HG03175 (cell line): ENCODE measurements around the gene PLEKHG3.

Experiments
- ATAC-seq: cut with Tn5 transposase; IDR thresholded peaks from one replicate; pipeline ENCODE4 v1.9.1; 2021; ENCODE audit warnings: mild to moderate bottlenecking, moderate library complexity; ENCODE audit not compliant: unreplicated experiment

PLEKHG3 gene

GRCh38 chr14:64777461-64777860 lies 73.2 kb downstream of the PLEKHG3 start:
- ATAC-seq: no peak

GRCh38 chr14:64778104-64778754 lies 74.0 kb downstream of the PLEKHG3 start:
- no peak for ATAC-seq

- no peak for ATAC-seq
Observed at GRCh38 chr14:64779472-64779871, 75.2 kb downstream of the PLEKHG3 start.

DNA sequence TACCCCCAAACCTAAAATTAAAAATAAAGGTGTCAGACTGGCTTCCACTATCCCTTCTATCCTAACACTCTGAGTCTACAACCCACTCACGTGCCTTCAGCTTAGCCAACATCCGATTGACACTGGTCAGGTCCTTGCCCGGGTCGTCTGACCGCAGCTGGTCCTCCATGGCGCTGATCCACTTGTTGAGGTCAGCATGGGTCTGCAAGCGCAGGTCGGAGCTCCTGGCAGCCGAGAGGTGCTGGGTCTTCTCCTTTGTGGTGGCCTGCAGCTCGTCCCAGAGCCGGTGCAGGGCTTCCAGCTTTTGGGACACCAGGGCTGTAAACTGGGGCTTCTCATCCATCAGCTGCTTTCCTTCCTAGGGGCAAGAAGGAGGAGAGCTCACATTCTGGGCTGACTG lies 78.0 kb downstream of the PLEKHG3 start:
- ATAC-seq: no peak

DNA sequence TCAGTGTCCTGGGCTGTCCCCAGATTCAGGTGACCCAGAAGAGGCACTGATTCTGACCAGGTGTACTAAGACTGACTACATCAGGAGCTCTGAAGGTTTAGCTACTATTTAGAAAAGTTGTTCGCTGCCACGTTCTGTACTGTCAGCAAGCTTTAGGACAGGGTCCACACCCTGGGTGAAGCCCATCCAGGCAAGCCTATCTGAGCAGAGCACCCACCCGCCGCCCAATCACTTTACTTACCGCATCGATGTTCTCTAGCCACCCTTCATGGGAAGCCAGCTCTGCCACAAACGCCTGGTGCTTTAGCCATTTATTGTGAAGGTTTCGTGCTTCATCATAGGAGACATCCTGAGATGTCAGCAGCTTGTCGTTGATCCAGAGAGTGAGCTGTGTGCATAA lies 79.8 kb downstream of the PLEKHG3 start:
- no peak for ATAC-seq

GRCh38 chr14:64786296-64787149 lies 82.3 kb downstream of the PLEKHG3 start:
- ATAC-seq: no peak

- no peak for ATAC-seq
Observed at GRCh38 chr14:64787619-64788018, 83.4 kb downstream of the PLEKHG3 start.

DNA sequence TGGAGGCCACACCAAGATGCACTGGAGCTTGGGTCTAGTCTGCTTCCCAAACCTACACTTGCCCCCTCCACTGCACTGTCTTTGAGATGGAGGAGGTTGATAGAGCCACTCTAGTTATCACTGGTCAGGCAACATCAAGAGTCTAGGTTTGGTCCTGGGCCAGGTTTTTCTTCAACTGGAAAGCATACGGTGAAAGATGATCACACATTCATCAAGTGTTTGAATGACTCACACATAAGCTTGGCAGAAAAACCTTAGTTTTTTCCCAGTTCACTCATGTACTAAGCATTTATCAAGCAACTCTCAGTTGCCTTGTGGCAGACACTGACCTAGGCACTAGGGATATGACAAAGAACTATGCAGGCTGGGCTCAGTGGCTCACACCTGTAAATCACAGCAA lies 84.5 kb downstream of the PLEKHG3 start:
- no peak for ATAC-seq

DNA sequence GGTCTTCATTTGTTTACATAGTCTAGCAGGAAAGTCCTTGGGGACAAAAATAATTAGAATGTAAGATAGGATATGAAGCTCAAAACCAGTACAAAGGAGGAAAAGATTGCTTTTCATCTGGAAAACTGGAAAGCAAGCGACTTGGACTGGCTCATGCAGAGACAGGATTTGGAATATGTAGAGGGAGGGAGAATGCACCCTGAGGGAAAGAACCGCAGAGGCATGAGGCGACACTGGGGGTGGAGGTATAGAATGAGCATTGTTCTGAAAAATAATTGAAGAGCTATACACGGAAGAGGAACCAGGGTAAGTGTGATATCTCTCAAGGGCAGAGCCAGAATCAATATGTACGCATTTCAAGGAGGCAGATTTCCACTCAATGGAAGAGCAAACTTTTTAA lies 85.5 kb downstream of the PLEKHG3 start:
- no peak for ATAC-seq

GRCh38 chr14:64790478-64790877 lies 86.3 kb downstream of the PLEKHG3 start:
- no peak for ATAC-seq

DNA sequence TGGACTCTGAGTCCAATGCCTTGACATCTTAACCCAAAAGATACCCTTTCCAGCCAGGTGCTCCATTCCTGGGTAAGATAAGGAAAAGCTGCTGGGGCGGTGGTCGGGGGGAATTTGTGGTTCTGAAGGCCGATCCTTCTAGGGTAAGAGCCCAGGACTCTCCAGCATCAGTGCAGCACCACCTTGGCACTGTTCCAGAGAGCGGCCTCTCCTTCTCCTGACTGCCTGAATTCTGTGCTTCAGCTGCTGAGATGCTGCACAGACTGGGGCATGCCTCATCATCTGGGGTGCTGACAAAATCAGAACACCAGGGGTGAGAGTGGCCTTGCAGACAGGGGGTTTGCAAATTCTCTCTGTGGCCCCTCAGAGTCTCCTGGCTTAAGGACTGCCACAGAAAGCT lies 88.0 kb downstream of the PLEKHG3 start:
- no peak for ATAC-seq

GRCh38 chr14:64792871-64793560 lies 88.8 kb downstream of the PLEKHG3 start:
- no peak for ATAC-seq

GRCh38 chr14:64795211-64795610 lies 91.0 kb downstream of the PLEKHG3 start:
- ATAC-seq: no peak

- ATAC-seq: no peak
Observed at GRCh38 chr14:64795921-64796320, 91.7 kb downstream of the PLEKHG3 start.

GRCh38 chr14:64796369-64796768 lies 92.1 kb downstream of the PLEKHG3 start:
- ATAC-seq: no peak

DNA sequence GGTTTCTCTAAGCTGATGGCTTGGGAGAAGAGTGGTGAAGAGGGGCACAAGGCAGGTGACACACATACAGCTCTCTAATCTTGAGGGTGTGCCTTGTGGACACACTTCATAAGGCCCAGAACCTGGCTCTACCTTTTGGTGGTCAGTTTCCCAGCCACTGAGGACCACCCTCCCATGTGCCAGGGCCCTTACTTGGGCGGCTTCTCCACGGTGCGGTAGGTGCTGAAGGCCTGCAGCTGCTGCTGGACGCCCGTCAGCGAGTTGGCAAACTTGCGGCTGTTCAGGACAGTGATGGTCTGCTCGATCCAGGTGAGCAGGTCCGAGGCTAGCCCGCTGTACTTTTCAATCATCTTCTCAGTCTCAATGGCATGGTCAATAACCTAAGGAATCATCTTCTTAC lies 95.3 kb downstream of the PLEKHG3 start:
- no peak for ATAC-seq
